A673 (cell line): Measurements from ENCODE around the gene RNF187.

ENCODE experiments used
- EZH2 ChIP-seq: fragments of 200-600 bp; sonication (generic); IDR thresholded peaks from 2 replicates; pipeline ENCODE4 v1.6.1; 2017; ENCODE audit warnings: borderline replicate concordance, low read depth, mild to moderate bottlenecking, mixed read lengths, antibody characterized with exemption, low read length; ENCODE audit not compliant: poor library complexity, severe bottlenecking
- TF ChIP-seq, protein P1 (sequence below): fragments of 300-800, 200-600 bp; sonication (generic); conservative IDR thresholded peaks from 2 replicates; pipeline ENCODE4 v1.5.1; 2017; ENCODE audit warnings: low read depth, mild to moderate bottlenecking, antibody characterized with exemption, low read length, moderate library complexity, mixed read lengths

DNA sequence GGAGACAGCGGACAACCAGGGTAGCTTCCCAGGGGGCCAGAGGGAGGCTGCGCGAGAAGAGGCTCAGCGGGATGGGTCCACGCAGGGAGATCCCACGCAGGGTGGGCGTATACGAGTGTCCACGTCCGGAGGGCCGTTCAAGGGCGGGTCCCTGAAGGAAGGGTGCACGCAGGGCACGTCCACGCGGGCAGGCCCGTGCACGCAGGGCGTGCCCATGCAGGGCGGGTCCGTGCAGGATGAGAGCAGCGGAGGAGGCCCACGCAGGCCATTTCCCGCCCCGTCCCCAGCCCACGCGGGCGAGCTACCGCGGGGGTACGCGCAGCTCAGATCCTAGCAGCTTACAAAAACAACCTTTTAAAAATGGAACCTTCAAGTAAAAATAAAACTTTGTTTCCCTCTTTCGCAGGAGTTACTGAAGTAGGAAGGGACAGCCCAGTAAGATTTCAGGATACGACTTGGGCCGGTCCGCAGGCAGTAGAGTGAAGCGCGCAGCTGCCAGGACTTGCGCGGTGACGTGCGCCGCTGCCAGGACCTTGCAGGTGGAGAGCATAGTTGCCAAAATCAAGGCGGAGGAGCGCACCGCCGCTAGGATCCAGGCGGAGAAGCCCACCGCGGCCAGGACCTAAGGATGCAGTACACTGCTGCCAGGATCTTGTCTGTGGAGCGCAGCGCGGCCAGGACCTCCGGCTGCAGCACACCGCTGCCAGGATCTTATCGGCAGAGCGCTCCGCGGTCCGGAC is 416 bp upstream of the RNF187 start:
- TF ChIP-seq, protein P1, sequence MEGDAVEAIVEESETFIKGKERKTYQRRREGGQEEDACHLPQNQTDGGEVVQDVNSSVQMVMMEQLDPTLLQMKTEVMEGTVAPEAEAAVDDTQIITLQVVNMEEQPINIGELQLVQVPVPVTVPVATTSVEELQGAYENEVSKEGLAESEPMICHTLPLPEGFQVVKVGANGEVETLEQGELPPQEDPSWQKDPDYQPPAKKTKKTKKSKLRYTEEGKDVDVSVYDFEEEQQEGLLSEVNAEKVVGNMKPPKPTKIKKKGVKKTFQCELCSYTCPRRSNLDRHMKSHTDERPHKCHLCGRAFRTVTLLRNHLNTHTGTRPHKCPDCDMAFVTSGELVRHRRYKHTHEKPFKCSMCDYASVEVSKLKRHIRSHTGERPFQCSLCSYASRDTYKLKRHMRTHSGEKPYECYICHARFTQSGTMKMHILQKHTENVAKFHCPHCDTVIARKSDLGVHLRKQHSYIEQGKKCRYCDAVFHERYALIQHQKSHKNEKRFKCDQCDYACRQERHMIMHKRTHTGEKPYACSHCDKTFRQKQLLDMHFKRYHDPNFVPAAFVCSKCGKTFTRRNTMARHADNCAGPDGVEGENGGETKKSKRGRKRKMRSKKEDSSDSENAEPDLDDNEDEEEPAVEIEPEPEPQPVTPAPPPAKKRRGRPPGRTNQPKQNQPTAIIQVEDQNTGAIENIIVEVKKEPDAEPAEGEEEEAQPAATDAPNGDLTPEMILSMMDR = no peak
- no peak for TF ChIP-seq EZH2
